Epithelial cell of proximal tubule (primary cell): ENCODE measurements around the gene EHD1. TPM values are rescaled to one million over a fixed set of nuclear protein-coding genes. Genes with fewer than 3 reads are reported as not detected.

Source experiments
- DNase-seq: peaks from one replicate; pipeline ENCODE4 v3.0.0-alpha.2; 2011; ENCODE audit warnings: low read depth
- H3K4me3 ChIP-seq: 2 replicates; pipeline ENCODE4 v1.5.1; 2011; ENCODE audit warnings: low read depth, mild to moderate bottlenecking, low read length
- total RNA-seq: library from RNA; depleted of rRNA; stranded (reverse); fragments of >200 nt; gene quantifications from 2 replicates; pipeline ENCODE4 v1.2.3, GENCODE V29; 2015
- TF ChIP-seq, protein P1 (sequence below): conservative IDR thresholded peaks from 2 replicates; pipeline ENCODE4 v1.5.1; 2012; ENCODE audit warnings: low read depth, mild to moderate bottlenecking, low read length

EHD1 gene
- total RNA-seq, 1 donor from 2014 or later, result 82.7 TPM

- TF ChIP-seq, protein P1, sequence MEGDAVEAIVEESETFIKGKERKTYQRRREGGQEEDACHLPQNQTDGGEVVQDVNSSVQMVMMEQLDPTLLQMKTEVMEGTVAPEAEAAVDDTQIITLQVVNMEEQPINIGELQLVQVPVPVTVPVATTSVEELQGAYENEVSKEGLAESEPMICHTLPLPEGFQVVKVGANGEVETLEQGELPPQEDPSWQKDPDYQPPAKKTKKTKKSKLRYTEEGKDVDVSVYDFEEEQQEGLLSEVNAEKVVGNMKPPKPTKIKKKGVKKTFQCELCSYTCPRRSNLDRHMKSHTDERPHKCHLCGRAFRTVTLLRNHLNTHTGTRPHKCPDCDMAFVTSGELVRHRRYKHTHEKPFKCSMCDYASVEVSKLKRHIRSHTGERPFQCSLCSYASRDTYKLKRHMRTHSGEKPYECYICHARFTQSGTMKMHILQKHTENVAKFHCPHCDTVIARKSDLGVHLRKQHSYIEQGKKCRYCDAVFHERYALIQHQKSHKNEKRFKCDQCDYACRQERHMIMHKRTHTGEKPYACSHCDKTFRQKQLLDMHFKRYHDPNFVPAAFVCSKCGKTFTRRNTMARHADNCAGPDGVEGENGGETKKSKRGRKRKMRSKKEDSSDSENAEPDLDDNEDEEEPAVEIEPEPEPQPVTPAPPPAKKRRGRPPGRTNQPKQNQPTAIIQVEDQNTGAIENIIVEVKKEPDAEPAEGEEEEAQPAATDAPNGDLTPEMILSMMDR, result no peak
- no peak for DNase-seq
- no peak overlapping the region for H3K4me3 ChIP-seq
Measured at GRCh38 chr11:64909653-64910343, 31.4 kb upstream of the EHD1 start.

GRCh38 chr11:64908766-64909165, 30.3 kb upstream of the EHD1 start:
- no peak overlapping the region for H3K4me3 ChIP-seq
- TF ChIP-seq, protein P1, result no peak
- DNase-seq, result no peak

DNA sequence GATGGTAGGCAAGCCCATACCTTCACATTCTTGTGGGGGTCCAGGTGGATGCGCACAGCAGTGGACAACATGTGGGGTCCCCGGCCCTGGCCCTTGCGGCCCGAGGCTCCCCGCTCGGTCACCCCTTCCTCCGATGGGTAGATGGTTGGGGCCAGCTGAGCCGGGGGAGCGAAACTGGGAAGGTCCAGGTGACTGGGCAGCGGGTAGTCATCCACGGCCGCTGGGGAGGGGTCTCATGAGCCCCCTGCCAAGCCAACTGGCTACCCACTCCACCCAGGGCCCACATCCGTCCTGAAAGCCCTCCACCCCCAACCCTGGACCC, 27.9 kb upstream of the EHD1 start:
- DNase-seq, result no peak
- TF ChIP-seq, protein P1, result no peak
- no peak overlapping the region for H3K4me3 ChIP-seq

- TF ChIP-seq, protein P1, result no peak
- no peak for DNase-seq
Measured at GRCh38 chr11:64905516-64906313, 27.3 kb upstream of the EHD1 start.

DNA sequence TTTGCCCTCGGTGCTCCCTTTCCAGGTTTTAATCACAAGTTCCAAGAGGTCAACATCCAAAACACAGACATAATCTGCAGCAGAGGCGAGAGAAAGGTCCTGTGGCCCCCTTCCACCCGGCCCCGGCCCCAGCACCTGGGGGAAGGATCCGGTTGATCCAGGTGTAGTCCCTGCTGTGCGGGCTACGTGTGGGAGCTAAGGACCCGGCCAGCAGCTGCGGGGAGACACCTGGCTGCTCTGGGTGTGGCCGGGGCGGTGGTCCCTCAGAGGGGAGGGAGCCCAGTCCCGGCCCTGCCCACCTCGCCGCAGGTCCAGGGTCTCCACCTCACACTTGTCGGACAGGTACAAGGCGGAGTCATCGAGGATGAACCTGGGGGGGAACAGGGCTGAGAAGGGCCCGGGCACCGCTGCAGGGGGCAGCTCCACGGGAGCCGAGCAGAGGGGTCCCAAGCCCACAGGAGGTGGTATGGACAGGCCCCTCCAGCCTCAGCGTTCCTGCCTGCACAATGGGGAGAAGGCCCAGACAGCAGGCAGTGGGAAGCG, 24.9 kb upstream of the EHD1 start:
- no peak overlapping the region for H3K4me3 ChIP-seq
- no peak for DNase-seq
- TF ChIP-seq, protein P1, result no peak

More at GRCh38 chr11:64905516-64906313, 27.3 kb upstream of the EHD1 start:
- no peak overlapping the region for H3K4me3 ChIP-seq

DNA sequence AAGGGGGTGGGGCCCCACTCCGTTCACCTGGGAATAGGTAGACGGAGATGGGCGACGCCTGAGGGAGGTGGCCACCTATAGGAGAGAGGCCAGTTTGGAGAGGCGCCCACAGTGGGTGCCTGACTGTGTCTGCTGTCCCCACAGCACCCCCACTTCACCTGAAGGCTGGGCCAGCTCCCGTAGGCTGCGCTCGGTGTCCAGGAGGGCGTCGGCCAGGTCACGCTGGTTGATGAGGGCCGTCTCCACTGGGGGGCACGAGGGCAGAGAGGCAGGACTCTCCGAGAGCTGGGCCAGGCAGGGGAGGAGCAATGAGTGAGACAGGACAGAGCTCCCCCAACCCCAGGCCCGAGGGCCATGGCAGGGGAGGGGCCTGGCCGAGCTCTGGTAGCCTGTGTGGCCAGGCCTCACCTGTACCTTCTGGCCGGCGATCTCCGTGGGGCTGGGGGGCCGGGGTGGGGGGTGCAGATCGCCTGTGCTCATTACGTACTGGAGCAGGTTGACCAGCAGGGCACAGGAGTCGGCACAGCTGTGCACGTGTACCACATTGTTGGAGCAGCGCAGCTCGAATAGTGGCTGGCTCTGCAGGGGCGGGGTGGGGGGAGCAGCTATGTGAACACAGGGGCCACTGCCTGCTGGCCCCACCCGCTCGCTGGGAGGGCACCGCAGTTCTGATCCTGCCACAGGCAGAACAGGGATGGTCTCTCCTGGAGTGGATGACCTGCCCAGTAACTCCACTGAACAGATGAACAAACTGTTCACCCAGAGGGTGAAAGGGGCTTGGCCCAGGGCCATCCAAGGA, 23.9 kb upstream of the EHD1 start:
- H3K4me3 ChIP-seq, result no peak overlapping the region
- DNase-seq, result no peak
- TF ChIP-seq, protein P1, result no peak
